ENCODE measurements around the gene VAV1. TPM values are rescaled to one million over a fixed set of nuclear protein-coding genes. Genes with fewer than 3 reads are reported as not detected.

The VAV1 gene
- total and polyA plus RNA-seq, 9 of the 15 experiments (the other 6 are each of a cell fraction or from before 2014, with no cell fraction given) = 0.46 to 20.1 (median 11.1) TPM

DNA sequence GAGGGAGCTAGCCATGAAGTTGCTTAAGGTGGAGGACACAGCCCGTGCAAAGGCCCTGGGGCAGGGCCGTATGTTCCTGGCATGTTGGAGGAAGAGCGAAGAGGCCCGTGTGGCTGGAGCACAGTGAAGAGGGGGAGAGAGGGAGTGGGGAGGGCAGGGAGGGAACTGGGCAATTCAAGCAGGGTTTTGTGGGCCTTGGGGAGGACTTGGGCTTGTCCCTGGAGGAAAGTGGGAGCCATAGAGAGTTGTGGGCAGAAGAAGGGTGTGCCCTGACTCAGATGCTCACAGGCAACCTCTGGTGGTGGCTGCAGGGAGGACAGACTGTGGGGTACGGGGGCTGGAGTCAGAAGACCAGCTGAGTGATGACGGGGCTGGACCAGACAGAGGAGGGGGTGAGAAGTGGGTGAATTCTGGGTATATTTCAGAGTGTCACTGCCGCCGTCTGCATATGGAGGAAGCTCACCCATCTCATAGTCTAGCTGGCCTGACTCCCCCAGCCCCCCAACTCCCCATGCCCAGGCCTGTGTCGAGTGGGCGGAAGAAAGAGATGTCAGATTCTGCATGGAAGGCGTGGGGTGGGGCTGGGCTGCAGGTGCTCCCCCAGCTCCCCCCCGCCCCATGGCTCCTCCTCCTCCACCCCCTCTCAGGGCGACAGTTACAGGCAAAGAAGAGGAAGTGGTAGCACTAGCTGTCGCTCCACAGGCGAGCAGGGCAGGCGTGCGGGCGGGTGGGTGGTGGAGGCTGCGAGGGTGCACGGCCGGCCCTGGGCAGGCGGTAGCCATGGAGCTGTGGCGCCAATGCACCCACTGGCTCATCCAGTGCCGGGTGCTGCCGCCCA is at the start of gene VAV1 (continued):
- TF ChIP-seq, protein P1, sequence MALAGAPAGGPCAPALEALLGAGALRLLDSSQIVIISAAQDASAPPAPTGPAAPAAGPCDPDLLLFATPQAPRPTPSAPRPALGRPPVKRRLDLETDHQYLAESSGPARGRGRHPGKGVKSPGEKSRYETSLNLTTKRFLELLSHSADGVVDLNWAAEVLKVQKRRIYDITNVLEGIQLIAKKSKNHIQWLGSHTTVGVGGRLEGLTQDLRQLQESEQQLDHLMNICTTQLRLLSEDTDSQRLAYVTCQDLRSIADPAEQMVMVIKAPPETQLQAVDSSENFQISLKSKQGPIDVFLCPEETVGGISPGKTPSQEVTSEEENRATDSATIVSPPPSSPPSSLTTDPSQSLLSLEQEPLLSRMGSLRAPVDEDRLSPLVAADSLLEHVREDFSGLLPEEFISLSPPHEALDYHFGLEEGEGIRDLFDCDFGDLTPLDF (CRISPR knock-in tag; IDR thresholded peaks at IDR 0.05) = no peak
- TF ChIP-seq CCAR2 (IDR thresholded peaks at IDR 0.05; ENCODE audit: low read depth, low read length) (no peak), BDP1 (IDR thresholded peaks at IDR 0.05; ENCODE audit: insufficient read depth, insufficient read length) (no peak), CBFB (CRISPR knock-in tag; IDR thresholded peaks at IDR 0.05) (no peak), ADNP (tag; IDR thresholded peaks at IDR 0.05) (peak; percentile 89), OTX1 (CRISPR knock-in tag; IDR thresholded peaks at IDR 0.05) (no peak), RAD21 (CRISPR knock-in tag; conservative IDR thresholded peaks at IDR 0.05 in 1 of 2, IDR thresholded peaks at IDR 0.05 in 1 of 2) (no peak), ZNF311 (CRISPR knock-in tag; IDR thresholded peaks at IDR 0.05) (no peak)
- TF ChIP-seq, protein P2, sequence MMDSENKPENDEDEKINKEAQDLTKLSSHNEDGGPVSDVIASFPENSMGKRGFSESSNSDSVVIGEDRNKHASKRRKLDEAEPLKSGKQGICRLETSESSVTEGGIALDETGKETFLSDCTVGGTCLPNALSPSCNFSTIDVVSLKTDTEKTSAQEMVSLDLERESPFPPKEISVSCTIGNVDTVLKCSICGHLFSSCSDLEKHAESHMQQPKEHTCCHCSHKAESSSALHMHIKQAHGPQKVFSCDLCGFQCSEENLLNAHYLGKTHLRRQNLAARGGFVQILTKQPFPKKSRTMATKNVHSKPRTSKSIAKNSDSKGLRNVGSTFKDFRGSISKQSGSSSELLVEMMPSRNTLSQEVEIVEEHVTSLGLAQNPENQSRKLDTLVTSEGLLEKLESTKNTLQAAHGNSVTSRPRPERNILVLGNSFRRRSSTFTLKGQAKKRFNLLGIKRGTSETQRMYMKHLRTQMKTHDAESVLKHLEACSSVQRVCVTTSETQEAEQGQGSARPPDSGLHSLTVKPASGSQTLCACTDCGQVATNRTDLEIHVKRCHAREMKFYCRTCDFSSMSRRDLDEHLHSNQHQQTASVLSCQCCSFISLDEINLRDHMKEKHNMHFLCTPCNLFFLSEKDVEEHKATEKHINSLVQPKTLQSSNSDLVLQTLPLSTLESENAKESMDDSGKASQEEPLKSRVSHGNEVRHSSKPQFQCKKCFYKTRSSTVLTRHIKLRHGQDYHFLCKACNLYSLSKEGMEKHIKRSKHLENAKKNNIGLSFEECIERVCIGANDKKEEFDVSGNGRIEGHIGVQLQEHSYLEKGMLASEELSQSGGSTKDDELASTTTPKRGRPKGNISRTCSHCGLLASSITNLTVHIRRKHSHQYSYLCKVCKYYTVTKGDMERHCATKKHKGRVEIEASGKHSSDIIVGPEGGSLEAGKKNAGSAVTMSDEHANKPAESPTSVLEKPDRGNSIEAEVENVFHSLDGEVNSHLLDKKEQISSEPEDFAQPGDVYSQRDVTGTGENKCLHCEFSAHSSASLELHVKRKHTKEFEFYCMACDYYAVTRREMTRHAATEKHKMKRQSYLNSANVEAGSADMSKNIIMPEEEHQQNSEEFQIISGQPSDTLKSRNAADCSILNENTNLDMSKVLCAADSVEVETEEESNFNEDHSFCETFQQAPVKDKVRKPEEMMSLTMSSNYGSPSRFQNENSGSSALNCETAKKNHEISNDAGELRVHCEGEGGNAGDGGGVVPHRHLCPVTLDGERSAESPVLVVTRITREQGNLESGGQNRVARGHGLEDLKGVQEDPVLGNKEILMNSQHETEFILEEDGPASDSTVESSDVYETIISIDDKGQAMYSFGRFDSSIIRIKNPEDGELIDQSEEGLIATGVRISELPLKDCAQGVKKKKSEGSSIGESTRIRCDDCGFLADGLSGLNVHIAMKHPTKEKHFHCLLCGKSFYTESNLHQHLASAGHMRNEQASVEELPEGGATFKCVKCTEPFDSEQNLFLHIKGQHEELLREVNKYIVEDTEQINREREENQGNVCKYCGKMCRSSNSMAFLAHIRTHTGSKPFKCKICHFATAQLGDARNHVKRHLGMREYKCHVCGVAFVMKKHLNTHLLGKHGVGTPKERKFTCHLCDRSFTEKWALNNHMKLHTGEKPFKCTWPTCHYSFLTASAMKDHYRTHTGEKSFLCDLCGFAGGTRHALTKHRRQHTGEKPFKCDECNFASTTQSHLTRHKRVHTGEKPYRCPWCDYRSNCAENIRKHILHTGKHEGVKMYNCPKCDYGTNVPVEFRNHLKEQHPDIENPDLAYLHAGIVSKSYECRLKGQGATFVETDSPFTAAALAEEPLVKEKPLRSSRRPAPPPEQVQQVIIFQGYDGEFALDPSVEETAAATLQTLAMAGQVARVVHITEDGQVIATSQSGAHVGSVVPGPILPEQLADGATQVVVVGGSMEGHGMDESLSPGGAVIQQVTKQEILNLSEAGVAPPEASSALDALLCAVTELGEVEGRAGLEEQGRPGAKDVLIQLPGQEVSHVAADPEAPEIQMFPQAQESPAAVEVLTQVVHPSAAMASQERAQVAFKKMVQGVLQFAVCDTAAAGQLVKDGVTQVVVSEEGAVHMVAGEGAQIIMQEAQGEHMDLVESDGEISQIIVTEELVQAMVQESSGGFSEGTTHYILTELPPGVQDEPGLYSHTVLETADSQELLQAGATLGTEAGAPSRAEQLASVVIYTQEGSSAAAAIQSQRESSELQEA (IDR thresholded peaks at IDR 0.05; ENCODE audit: low read depth) = no peak
- TF ChIP-seq, protein P3, sequence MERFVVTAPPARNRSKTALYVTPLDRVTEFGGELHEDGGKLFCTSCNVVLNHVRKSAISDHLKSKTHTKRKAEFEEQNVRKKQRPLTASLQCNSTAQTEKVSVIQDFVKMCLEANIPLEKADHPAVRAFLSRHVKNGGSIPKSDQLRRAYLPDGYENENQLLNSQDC (CRISPR knock-in tag; IDR thresholded peaks at IDR 0.05) = no peak

Data from K562 (cell line).